Measurements from ENCODE around the gene EEIG1.

The EEIG1 gene

GRCh38 chr9:127937388-127938297 lies 43.1 kb downstream of the EEIG1 start, which contains the start of gene DPM2:
Gene DPM2 (minus strand): TSS chr9:127937854. CDS start chr9:127937820, 34 bp downstream.
- peak; percentile 91 for DNase-seq

GRCh38 chr9:127937056-127937387 lies 43.8 kb downstream of the EEIG1 start:
- no peak for DNase-seq

GRCh38 chr9:127936347-127936852 lies 44.4 kb downstream of the EEIG1 start:
- DNase-seq: no peak

DNA sequence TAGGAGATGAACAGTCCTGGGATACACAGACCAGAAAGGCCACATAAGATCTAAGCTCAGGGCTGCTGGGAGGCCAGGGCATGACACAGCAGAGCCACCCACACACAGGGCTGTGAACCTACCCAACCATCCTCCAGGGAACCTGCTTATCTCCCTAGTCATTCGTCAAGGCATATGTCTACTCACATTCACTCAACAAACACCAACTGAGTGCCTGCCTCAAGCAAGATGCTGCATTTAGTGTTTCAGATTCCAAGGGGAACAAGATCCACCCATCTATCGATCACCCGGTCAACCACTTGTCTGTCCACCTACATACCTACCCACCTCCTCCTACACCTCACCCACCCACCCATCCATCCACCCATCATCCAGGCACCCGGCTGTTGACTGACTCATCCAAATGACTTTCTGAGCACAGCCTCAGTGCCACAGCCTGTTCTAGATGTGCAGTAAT lies 45.0 kb downstream of the EEIG1 start:
- peak; percentile 62 for DNase-seq

- DNase-seq: no peak
Measured at GRCh38 chr9:127934986-127935385, 45.8 kb downstream of the EEIG1 start.

GRCh38 chr9:127934248-127934647 lies 46.5 kb downstream of the EEIG1 start:
- DNase-seq: no peak

GRCh38 chr9:127931092-127931881 lies 49.5 kb downstream of the EEIG1 start:
- DNase-seq: no peak
